ENCODE data around the gene REEP1. TPM values are rescaled to one million over a fixed set of nuclear protein-coding genes. Genes with fewer than 3 reads are reported as not detected.

REEP1 gene
- total and polyA plus RNA-seq, 3 donors from 2014 or later, result 112 to 342 (median 241) TPM

DNA sequence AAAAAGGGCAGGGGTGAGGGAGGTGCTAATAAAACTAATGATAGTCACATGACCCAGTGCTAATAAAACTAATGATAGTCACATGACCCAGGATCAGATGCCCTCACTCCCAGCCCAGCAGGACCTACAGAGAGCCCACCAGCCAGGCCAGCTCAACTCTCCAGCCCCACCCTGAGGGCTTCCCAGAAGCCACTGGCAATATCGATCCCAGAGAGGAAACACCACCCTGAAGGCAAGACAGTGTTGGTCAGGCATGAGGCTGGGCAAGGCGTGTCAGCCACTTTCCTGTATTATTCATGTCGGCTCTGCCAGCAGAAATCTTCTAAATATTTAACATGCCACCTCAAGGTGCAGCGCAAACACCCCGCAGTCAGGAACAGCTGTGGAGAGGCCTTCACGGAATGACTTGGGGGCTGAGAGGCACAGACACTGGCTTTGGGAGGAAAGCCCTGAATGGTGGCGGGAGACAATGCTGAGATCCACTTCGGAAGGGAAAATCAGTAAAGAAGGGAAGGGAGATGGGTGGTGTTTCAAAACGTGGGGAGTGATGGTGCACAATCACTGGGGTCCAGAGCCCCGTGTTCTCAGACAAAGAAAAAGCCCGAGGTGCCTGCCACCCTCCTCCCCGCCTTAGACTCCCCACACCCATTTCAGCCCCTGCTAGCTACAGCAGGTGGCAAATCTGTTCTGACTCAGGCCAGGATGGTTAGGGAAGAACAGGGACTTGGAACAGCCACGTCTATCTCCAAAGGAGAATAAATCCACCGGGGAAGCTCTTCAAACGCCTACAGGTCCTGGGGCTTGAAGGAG lies 1.4 kb downstream of the REEP1 start:
- intact Hi-C loops (cut with DNase I; ENCODE audit: low total_unique reads), result no loop called here

DNA sequence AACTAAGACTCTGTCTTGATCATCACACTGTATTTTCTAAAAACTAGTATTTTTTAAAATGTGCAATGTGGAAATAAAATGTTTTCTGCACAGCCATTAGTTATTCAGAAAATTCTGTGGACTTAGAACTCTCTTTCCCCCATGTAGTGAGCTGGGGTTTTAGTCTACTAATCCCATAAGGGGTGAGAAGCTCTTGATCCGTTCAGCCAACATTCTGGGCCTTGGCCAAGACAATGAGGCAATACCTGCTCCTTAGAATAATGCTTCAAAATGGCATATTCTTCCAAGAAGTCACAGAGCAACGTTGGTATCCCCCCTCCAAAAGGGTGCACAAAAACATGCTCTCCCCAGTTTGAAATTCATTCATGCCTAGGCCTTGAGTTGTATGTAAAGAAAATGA lies 4.0 kb downstream of the REEP1 start:
- 50 to 60% methylated on average over 2 of the region's 2 CpGs for WGBS, 2 donors
- Histone ChIP-seq H3K4me1 (peaks cover 11% of the 10 kb centered on the region), H3K27ac (no peak overlapping the region), H3K4me3 (no peak overlapping the region), H3K9me3 (no peaks in the 10 kb centered on the region), H3K36me3 (ENCODE audit: low read depth, missing control alignments) (no peaks in the 10 kb centered on the region), H3K27me3 (no peaks in the 10 kb centered on the region)
- TF ChIP-seq, protein P1, sequence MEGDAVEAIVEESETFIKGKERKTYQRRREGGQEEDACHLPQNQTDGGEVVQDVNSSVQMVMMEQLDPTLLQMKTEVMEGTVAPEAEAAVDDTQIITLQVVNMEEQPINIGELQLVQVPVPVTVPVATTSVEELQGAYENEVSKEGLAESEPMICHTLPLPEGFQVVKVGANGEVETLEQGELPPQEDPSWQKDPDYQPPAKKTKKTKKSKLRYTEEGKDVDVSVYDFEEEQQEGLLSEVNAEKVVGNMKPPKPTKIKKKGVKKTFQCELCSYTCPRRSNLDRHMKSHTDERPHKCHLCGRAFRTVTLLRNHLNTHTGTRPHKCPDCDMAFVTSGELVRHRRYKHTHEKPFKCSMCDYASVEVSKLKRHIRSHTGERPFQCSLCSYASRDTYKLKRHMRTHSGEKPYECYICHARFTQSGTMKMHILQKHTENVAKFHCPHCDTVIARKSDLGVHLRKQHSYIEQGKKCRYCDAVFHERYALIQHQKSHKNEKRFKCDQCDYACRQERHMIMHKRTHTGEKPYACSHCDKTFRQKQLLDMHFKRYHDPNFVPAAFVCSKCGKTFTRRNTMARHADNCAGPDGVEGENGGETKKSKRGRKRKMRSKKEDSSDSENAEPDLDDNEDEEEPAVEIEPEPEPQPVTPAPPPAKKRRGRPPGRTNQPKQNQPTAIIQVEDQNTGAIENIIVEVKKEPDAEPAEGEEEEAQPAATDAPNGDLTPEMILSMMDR (IDR thresholded peaks at IDR 0.05), result no peak
- no peak for TF ChIP-seq POLR2A (IDR thresholded peaks at IDR 0.05)
- intact Hi-C loops (cut with DNase I; ENCODE audit: low total_unique reads), result no loop called here
- no peak for DNase-seq

More for the DNA sequence above, 1.4 kb downstream of the REEP1 start:
- Histone ChIP-seq H3K9me3 (no peaks in the 10 kb centered on the region), H3K36me3 (ENCODE audit: low read depth, missing control alignments) (no peaks in the 10 kb centered on the region), H3K4me3 (peak overlapping the region; percentile 61 to 77), H3K27me3 (no peaks in the 10 kb centered on the region), H3K4me1 (peaks cover 23% of the 10 kb centered on the region), H3K27ac (peak overlapping the region; percentile 64 to 74)
- WGBS, 2 donors, result 15 to 33% methylated on average over 14 to 15 of the region's 15 CpGs
- TF ChIP-seq, protein P1 (IDR thresholded peaks at IDR 0.05), result no peak
- no peak for TF ChIP-seq POLR2A (IDR thresholded peaks at IDR 0.05)
- peak; percentile 77 for DNase-seq

DNA sequence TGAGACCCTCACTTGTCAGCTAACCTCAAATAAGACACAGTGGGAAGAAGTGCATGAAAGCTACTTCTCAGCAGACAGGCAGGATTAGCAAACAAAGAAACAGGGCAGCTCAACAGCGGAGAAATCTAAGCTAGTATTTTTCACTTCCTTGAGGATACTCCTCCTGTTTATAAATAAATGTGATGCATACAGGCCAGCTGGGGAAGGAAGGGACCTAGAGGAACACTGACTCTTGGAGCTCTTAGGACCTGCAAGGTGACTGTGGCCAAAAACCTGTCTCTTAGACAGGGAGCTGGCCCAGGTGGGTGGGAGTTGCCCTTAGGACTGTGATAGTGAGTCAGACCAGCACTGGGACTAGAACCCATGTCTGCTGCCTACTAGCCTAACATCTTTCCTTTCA lies 4.8 kb downstream of the REEP1 start:
- intact Hi-C loops (cut with DNase I; ENCODE audit: low total_unique reads), result no loop called here
- no peak overlapping the region for H3K4me3 ChIP-seq
- 71 to 77% methylated on average over 1 of the region's 1 CpG for WGBS, 2 donors
- no peaks in the 10 kb centered on the region for H3K9me3 ChIP-seq
- no peaks in the 10 kb centered on the region for H3K27me3 ChIP-seq
- no peak overlapping the region for H3K27ac ChIP-seq
- DNase-seq, result no peak
- no peak for TF ChIP-seq POLR2A (IDR thresholded peaks at IDR 0.05)
- TF ChIP-seq, protein P1 (IDR thresholded peaks at IDR 0.05), result no peak
- peaks cover 6% of the 10 kb centered on the region for H3K4me1 ChIP-seq
- no peaks in the 10 kb centered on the region for H3K36me3 ChIP-seq (ENCODE audit: low read depth, missing control alignments)

DNA sequence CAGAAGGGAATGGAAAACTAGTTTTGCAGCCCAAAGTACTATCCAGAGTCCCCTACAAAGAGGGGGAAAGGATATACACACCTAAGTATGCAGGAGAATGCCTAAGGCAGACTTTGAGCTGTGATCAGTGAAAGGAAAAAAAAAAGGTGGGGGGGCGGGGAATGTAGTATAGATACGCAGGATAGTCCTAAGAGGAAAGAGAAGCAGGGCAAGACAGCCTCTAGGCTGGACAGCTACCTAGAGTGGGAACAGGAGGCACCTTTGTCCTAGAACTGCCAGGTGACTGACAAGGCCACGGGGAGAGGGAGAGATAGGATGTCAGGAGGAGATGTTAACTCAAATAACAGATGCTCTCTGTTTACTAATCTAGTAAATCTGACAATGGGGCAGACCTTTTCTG lies 6.0 kb downstream of the REEP1 start:
- Histone ChIP-seq H3K9me3 (no peaks in the 10 kb centered on the region), H3K4me3 (no peak overlapping the region), H3K27ac (no peak overlapping the region), H3K4me1 (peaks cover 2% of the 10 kb centered on the region), H3K27me3 (no peaks in the 10 kb centered on the region), H3K36me3 (ENCODE audit: low read depth, missing control alignments) (no peaks in the 10 kb centered on the region)
- intact Hi-C loops (cut with DNase I; ENCODE audit: low total_unique reads), result no loop called here
- DNase-seq, result no peak
- no peak for TF ChIP-seq POLR2A (IDR thresholded peaks at IDR 0.05)
- TF ChIP-seq, protein P1 (IDR thresholded peaks at IDR 0.05), result no peak
- WGBS, 2 donors, result 82 to 88% methylated on average over 3 of the region's 3 CpGs

DNA sequence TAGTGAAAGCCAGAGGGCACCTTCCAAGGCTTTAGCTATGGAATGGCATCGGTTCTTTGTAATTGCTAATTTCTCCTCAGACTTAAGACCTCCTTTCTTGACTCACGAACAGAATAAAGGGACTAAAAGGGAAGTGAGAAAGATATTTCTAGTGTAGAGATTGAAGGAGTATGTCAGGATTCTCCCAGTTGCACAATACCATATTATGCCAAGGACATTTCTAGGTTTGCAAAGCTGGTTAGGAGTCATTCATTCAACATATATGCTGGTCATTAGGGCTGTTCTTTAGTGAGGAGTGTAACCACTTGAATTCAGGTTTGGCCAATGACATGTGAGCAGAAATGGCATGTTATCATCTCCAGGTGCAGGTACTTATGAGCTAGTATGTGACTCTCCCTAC lies 7.4 kb downstream of the REEP1 start:
- H3K9me3 ChIP-seq, result no peaks in the 10 kb centered on the region
- no peaks in the 10 kb centered on the region for H3K36me3 ChIP-seq (ENCODE audit: low read depth, missing control alignments)
- H3K27me3 ChIP-seq, result no peaks in the 10 kb centered on the region
- no peak for DNase-seq
- 80% methylated on average over 2 of the region's 2 CpGs for WGBS, 2 donors
- intact Hi-C loops (cut with DNase I; ENCODE audit: low total_unique reads), result no loop called here
- TF ChIP-seq, protein P1 (IDR thresholded peaks at IDR 0.05), result no peak
- no peak for TF ChIP-seq POLR2A (IDR thresholded peaks at IDR 0.05)
- H3K27ac ChIP-seq, result no peak overlapping the region
- H3K4me1 ChIP-seq, result no peaks in the 10 kb centered on the region
- H3K4me3 ChIP-seq, result no peak overlapping the region

Data from testis (tissue), 3 donors.